Keratinocyte (primary cell): ENCODE results near the gene CMIP. TPM values are rescaled to one million over a fixed set of nuclear protein-coding genes. Genes with fewer than 3 reads are reported as not detected.

Experiments used
- DNase-seq: peaks from one replicate; pipeline ENCODE4 v3.0.0-alpha.2; 2011; ENCODE audit warnings: low read depth, missing footprints, low spot score
- FAIRE-seq: peaks from 2 replicates; lab custom pipeline; 2011; peaks lifted over from hg19 to GRCh38; lab: Jason Lieb, UNC
- H2AFZ ChIP-seq: 2 replicates; pipeline ENCODE4 v1.6.0; 2012; ENCODE audit warnings: low read length, control low read depth, inconsistent platforms; ENCODE audit not compliant: control insufficient read depth
- H3K27ac ChIP-seq: 2 replicates; pipeline ENCODE4 v1.5.1; 2011; ENCODE audit warnings: low read length; ENCODE audit not compliant: control insufficient read depth, insufficient read depth
- H3K27me3 ChIP-seq: 3 replicates; pipeline ENCODE4 v1.6.0; 2011; ENCODE audit warnings: low read length; ENCODE audit not compliant: control insufficient read depth, insufficient read depth; ENCODE audit errors: extremely low read depth
- H3K36me3 ChIP-seq, 2 experiments: 2 replicates in 1 of 2; 3 replicates in 1 of 2; pipeline ENCODE4 v1.5.1; 2011; ENCODE audit warnings: low read length in 2 of 2, mild to moderate bottlenecking in 1 of 2; ENCODE audit not compliant: control insufficient read depth in 2 of 2, insufficient read depth in 2 of 2; ENCODE audit errors: extremely low read depth in 1 of 2
- H3K4me1 ChIP-seq: 3 replicates; pipeline ENCODE4 v1.5.1; 2011; ENCODE audit warnings: low read length; ENCODE audit not compliant: control insufficient read depth, insufficient read depth; ENCODE audit errors: extremely low read depth
- H3K4me2 ChIP-seq: 3 replicates; pipeline ENCODE4 v1.6.0; 2011; ENCODE audit warnings: low read depth, low read length; ENCODE audit not compliant: control insufficient read depth, insufficient read depth; ENCODE audit errors: extremely low read depth
- H3K4me3 ChIP-seq, 3 experiments: fragments of 200-600 bp in 1 of 3; sonication (generic) in 1 of 3; 2 replicates in 2 of 3; 3 replicates in 1 of 3; pipeline ENCODE4 v1.5.1; 2011 to 2016; ENCODE audit warnings: low read length in 3 of 3, mild to moderate bottlenecking in 3 of 3, control low read depth in 2 of 3, inconsistent platforms in 1 of 3, low read depth in 1 of 3, mixed read lengths in 1 of 3, mixed run types in 1 of 3, moderate library complexity in 1 of 3; ENCODE audit not compliant: control insufficient read depth in 2 of 3, insufficient read depth in 2 of 3; ENCODE audit errors: extremely low read depth in 1 of 3
- H3K79me2 ChIP-seq: 2 replicates; pipeline ENCODE4 v1.6.0; 2012; ENCODE audit warnings: low read length; ENCODE audit not compliant: control insufficient read depth, insufficient read depth
- H3K9ac ChIP-seq: 3 replicates; pipeline ENCODE4 v1.6.0; 2011; ENCODE audit warnings: low read length; ENCODE audit not compliant: control insufficient read depth, insufficient read depth; ENCODE audit errors: extremely low read depth
- H3K9me1 ChIP-seq: 3 replicates; pipeline ENCODE4 v1.6.0; 2011; ENCODE audit warnings: low read length; ENCODE audit not compliant: control insufficient read depth, insufficient read depth; ENCODE audit errors: extremely low read depth
- H3K9me3 ChIP-seq: 2 replicates; pipeline ENCODE4 v1.5.1; 2012; ENCODE audit warnings: low read depth, low read length; ENCODE audit not compliant: control insufficient read depth
- H4K20me1 ChIP-seq: 3 replicates; pipeline ENCODE4 v1.6.0; 2011; ENCODE audit warnings: low read length; ENCODE audit not compliant: control insufficient read depth, insufficient read depth; ENCODE audit errors: extremely low read depth
- EZH2 ChIP-seq: IDR thresholded peaks from one replicate; pipeline ENCODE4 v1.6.1; 2012; ENCODE audit warnings: inconsistent platforms, mild to moderate bottlenecking, low read length, moderate library complexity
- dilution Hi-C: fragments of 300-500 bp; cut with MboI; formaldehyde crosslinking; loops from one replicate; pipeline ENCODE4 v1.7.0; 2020; ENCODE audit warnings: low sequenced_read_pairs; ENCODE audit not compliant: extremely low pct_ligation_motif_present
- polyA plus RNA-seq, 5 experiments: library from polyadenylated mRNA; depleted of rRNA in 3 of 5; stranded (reverse) in 3 of 5; stranded (forward) in 1 of 5; unstranded in 1 of 5; fragments of >200 nt; gene quantifications; 1 replicate in 1 of 5; 2 replicates in 3 of 5; 3 replicates in 1 of 5; pipeline versions ENCODE4 v1.2.1 to v1.2.3, GENCODE V29; 2011 to 2012; ENCODE audit warnings: missing spikeins in 2 of 5, low read depth in 1 of 5, low replicate concordance in 1 of 5
- TF ChIP-seq, protein P1 (sequence below), 3 experiments: IDR thresholded peaks in 1 of 3; conservative IDR thresholded peaks in 1 of 3; optimal IDR thresholded peaks in 1 of 3; 2 replicates in 2 of 3; 3 replicates in 1 of 3; pipeline versions ENCODE3 to v1.5.1; 2011; ENCODE audit warnings: low read length in 3 of 3, mild to moderate bottlenecking in 3 of 3, moderate library complexity in 2 of 3, control low read depth in 1 of 3, inconsistent platforms in 1 of 3; ENCODE audit not compliant: insufficient read depth in 2 of 3; ENCODE audit errors: extremely low read depth in 1 of 3

Gene CMIP
- polyA plus RNA-seq, 1 donor (not counting 4 experiments of a cell fraction or from before 2014, with no cell fraction given) = 5.0 TPM

DNA sequence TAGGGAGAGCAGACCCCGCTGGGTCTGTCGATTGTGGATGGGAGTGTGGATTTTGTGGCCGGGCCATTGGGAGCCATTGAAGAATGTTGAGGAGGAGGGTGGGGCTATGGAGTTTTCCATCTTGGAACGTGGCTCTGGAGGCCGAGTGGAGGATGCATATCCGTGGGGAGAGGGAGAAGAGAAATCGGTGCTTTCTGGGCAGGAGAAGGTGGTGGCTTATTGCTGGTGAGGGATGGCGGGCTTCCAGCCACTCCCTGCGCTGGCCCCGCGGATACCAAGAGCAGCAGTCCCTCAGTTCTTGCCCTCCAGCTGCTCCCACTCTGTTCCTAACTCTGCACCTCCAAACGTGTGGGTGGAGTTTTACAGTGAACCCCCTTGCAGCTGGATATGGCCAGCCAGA lies 162.4 kb downstream of the CMIP start:
- Histone ChIP-seq H3K4me3 (no peak overlapping the region), H3K4me1 (peaks cover 49% of the 10 kb centered on the region), H3K27ac (peak overlapping the region; percentile 83), H2AFZ (no peak overlapping the region), H3K4me2 (peak overlapping the region; percentile 37), H3K9ac (peak overlapping the region; percentile 51), H3K27me3 (no peaks in the 10 kb centered on the region), H3K36me3 (peaks cover 9 to 13% of the 10 kb centered on the region in 2 experiments), H3K9me3 (no peaks in the 10 kb centered on the region), H3K79me2 (peaks cover 57% of the 10 kb centered on the region), H4K20me1 (peaks cover 5% of the 10 kb centered on the region), H3K9me1 (peaks cover 5% of the 10 kb centered on the region)
- FAIRE-seq (no peak), DNase-seq (no peak)
- TF ChIP-seq, protein P1, sequence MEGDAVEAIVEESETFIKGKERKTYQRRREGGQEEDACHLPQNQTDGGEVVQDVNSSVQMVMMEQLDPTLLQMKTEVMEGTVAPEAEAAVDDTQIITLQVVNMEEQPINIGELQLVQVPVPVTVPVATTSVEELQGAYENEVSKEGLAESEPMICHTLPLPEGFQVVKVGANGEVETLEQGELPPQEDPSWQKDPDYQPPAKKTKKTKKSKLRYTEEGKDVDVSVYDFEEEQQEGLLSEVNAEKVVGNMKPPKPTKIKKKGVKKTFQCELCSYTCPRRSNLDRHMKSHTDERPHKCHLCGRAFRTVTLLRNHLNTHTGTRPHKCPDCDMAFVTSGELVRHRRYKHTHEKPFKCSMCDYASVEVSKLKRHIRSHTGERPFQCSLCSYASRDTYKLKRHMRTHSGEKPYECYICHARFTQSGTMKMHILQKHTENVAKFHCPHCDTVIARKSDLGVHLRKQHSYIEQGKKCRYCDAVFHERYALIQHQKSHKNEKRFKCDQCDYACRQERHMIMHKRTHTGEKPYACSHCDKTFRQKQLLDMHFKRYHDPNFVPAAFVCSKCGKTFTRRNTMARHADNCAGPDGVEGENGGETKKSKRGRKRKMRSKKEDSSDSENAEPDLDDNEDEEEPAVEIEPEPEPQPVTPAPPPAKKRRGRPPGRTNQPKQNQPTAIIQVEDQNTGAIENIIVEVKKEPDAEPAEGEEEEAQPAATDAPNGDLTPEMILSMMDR (optimal IDR thresholded peaks at IDR 0.05 in 1 of 3, IDR thresholded peaks at IDR 0.05 in 1 of 3, conservative IDR thresholded peaks at IDR 0.05 in 1 of 3; ENCODE audit: extremely low read depth in 1 of 3, insufficient read depth in 2 of 3, low read length in 3 of 3) = no peak
- TF ChIP-seq EZH2 = no peak
- dilution Hi-C loops = no loop called here

DNA sequence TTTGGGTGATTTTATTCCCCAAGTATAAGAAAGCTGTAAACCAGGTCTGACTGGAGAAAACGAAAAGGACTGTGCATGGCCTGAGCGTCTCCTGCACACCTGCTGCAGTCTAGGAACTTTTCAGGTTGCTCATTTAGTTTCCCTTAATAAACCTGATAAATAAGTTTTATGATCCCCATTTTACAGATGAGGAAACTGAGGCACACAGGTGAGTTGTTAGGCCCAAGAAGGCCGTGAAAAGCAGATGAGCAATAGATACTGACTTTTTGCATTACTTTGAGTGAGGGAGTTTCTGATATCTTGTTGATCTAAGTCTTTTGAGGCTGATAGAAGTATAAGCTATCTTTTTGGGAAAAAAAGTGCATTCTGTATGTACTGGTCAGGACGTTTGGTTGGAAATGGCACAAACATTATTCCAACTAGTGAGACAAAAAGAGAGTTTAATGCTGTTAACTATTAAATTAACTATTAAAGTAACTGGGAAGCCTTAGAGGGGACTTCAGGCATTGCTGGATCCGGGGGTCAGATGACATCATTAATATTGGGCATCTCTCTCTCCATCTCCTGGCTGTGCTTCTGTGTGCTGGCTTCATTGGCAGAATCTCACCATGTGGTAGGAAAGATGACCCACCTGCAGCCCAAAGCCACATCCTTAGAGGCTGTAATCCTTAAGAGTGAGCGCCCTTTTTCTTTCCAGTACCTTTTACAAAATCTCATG lies 163.4 kb downstream of the CMIP start:
- Histone ChIP-seq H4K20me1 (peaks cover 5% of the 10 kb centered on the region), H3K9me1 (peaks cover 5% of the 10 kb centered on the region), H3K4me1 (peaks cover 39% of the 10 kb centered on the region), H3K4me2 (no peak overlapping the region), H2AFZ (no peak overlapping the region), H3K9me3 (no peaks in the 10 kb centered on the region), H3K36me3 (peaks cover 9 to 16% of the 10 kb centered on the region in 2 experiments), H3K4me3 (no peak overlapping the region), H3K27me3 (no peaks in the 10 kb centered on the region), H3K27ac (no peak overlapping the region), H3K79me2 (peaks cover 51% of the 10 kb centered on the region), H3K9ac (no peak overlapping the region)
- no peak for TF ChIP-seq EZH2
- TF ChIP-seq, protein P1 (optimal IDR thresholded peaks at IDR 0.05 in 1 of 3, IDR thresholded peaks at IDR 0.05 in 1 of 3, conservative IDR thresholded peaks at IDR 0.05 in 1 of 3; ENCODE audit: extremely low read depth in 1 of 3, insufficient read depth in 2 of 3, low read length in 3 of 3) = no peak
- dilution Hi-C loops = no loop called here
- no peak for DNase-seq
- no peak for FAIRE-seq
